Right atrium auricular region (tissue), 2 donors: ENCODE data around the gene LGALS9C. TPM values are rescaled to one million over a fixed set of nuclear protein-coding genes. Genes with fewer than 3 reads are reported as not detected.
"Not testable (repeated sequence)": the region's sequence is repeated elsewhere in the genome, so short reads cannot be mapped to it uniquely, and the experiment has no call there.

Source experiments
- DNase-seq: peaks from one replicate; pipeline ENCODE4 v3.0.0-alpha.2; 2019; ENCODE audit warnings: low spot score
- H3K27ac ChIP-seq, 2 donors: fragments of 200-600 bp; sonication (generic); 1 replicate in 1 of 2; 2 replicates in 1 of 2; pipeline ENCODE4 v1.5.1; 2016 to 2019
- H3K27me3 ChIP-seq, 2 donors: fragments of 200-600 bp; sonication (generic); one replicate each; pipeline versions ENCODE4 v1.5.1 to v1.6.0; 2017 to 2019
- H3K36me3 ChIP-seq: fragments of 200-600 bp; sonication (generic); one replicate; pipeline ENCODE4 v1.5.1; 2016
- H3K4me1 ChIP-seq, 2 donors: fragments of 200-600 bp; sonication (generic); one replicate each; pipeline versions ENCODE4 v1.5.1 to v1.6.0; 2017 to 2019
- H3K4me3 ChIP-seq, 2 donors: fragments of 200-600 bp; sonication (generic); 1 replicate in 1 of 2; 2 replicates in 1 of 2; pipeline ENCODE4 v1.5.1; 2017 to 2019; ENCODE audit warnings: mild to moderate bottlenecking in 1 of 2, moderate library complexity in 1 of 2
- H3K9me3 ChIP-seq, 2 donors: fragments of 200-600 bp; sonication (generic); one replicate each; pipeline ENCODE4 v1.5.1; 2019
- total RNA-seq, 2 donors: library from RNA; depleted of rRNA; stranded (reverse); fragments of >200 nt; gene quantifications; one replicate each; pipeline ENCODE4 v1.1.0, GENCODE V29; 2016

Gene LGALS9C
- total RNA-seq, 2 donors from 2014 or later = not detected

DNA sequence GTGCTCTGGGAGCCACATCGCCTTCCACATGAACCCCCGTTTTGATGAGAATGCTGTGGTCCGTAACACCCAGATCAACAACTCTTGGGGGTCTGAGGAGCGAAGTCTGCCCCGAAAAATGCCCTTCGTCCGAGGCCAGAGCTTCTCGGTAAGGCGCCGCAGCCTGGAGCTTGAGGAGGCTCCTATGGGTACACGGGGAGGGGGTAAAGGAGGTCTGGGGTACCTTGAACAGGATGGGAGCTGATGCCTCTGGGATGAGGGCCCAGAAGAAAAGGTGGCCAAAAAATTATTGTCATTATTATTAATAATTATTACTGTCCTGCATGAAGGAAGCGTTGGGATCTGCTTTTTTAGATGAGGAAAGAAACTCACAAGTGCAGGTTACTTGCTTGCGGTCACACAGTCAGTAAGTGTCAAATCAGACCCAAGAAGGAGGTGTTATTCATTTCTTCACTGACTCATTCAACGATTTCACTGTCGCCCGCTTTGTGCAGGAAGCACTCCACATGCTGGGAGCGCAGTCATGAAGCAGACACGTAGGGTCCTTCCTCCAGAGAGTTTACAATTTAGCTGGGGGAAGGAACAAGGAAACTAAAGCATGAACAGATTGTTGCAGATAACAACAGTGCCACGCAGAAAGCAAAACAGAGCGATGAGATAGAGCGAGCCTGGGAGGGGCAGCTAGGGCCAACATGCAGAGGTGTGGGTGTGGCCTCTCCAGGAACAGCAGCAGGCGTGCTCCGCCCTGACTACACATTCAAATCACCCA, 16.3 kb downstream of the LGALS9C start:
- H3K27ac ChIP-seq, H3K9me3 ChIP-seq, DNase-seq, H3K36me3 ChIP-seq, H3K4me1 ChIP-seq, H3K27me3 ChIP-seq, H3K4me3 ChIP-seq: not testable (repeated sequence)

DNA sequence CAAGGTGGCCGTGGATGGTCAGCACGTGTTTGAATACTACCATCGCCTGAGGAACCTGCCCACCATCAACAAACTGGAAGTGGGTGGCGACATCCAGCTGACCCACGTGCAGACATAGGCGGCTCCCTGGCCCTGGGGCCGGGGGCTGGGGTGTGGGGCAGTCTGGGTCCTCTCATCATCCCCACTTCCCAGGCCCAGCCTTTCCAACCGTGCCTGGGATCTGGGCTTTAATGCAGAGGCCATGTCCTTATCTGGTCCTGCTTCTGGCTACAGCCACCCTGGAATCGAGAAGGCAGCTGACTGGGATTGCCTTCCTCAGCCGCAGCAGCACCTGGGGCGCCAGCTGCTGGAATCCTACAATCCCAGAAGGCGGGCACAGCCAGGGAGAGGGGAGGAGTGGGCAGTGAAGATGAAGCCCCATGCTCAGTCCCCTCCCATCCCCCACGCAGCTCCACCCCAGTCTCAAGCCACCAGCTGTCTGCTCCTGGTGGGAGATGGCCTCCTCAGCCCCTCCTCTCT, 17.7 kb downstream of the LGALS9C start:
- DNase-seq, H3K4me1 ChIP-seq, H3K36me3 ChIP-seq, H3K4me3 ChIP-seq, H3K9me3 ChIP-seq, H3K27ac ChIP-seq, H3K27me3 ChIP-seq: not testable (repeated sequence)

DNA sequence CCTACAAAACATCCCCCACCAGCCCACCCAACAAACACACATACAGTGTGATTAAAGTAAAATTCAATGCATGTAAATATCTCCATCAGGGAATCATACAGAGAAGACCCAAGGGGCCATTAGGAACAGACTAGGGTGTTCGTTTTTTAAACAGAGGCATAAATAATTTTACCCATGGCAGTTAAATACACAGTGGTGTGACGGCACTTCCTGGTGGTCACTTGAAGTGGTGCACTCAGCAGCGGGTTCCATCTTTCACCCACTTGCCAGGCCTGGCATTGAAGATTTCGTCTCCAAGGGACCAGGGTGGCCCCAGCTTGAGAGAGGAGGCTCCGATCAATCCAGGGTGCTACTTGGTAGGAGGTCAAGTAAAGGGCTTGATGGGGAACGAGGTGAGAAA, 20.5 kb downstream of the LGALS9C start:
- not testable (repeated sequence) for H3K4me1 ChIP-seq, H3K36me3 ChIP-seq, H3K27me3 ChIP-seq, H3K4me3 ChIP-seq, DNase-seq, H3K27ac ChIP-seq, H3K9me3 ChIP-seq

DNA sequence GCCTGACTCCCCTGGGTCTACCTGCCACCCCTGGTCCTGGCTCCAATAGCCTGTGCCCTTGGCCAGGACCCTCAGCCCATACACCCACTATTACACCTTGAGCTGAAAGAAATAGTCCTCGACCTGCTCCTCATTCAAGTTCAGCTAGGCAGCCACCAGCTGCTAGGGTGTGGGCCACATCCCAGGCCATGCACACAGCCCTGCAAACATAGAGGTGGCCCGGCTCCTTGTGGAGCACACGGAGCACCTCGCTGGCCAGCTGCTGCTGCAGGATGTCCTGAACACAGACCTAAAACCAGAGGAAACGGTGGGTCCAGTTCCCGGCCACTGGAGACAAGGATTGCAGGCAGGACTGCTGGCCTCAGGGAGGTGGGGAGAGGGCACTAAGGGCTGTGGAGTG, 22.5 kb downstream of the LGALS9C start:
- not testable (repeated sequence) for H3K9me3 ChIP-seq, H3K4me1 ChIP-seq, H3K4me3 ChIP-seq, DNase-seq, H3K27me3 ChIP-seq, H3K36me3 ChIP-seq, H3K27ac ChIP-seq

DNA sequence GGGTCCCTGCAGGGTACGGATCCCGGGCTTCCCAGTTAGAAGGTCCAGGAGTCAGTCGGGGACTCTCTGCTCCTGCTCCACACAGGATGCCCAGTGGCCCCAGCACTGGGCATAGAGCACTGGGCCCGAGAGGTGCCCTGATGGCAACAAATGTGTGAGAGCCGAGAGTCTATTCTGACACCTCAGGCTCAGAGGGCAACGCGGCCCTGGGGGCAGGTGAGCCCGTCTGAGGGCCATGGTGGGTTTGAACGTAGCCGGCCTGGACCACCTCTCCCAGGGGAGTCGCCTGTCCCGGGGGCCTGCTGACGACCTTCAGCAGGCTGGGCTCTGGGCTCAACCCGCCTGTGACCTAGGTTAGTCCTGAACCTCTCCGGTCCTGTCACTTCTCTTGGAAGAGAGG, 23.2 kb downstream of the LGALS9C start:
- not testable (repeated sequence) for H3K27ac ChIP-seq, H3K4me3 ChIP-seq, H3K9me3 ChIP-seq, H3K27me3 ChIP-seq, H3K36me3 ChIP-seq, DNase-seq, H3K4me1 ChIP-seq

DNA sequence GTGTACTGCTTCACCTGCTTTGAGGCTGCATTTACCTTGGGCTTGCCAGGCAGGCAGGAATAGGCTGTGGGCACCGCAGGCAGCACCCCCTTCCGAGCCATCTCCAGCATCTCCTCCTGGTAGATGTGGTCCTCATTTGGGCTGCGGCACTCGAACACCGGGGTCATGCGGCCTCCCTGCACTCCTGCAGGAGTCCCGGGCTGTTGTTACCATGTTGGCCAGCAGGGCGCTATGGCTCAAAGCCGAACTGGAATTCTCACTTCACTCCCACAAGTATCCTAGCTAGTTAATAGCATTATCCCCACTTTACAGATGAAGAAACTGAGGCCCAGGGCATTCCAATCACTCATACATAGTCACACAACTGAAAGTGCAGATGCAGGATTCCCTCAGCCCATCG, 23.7 kb downstream of the LGALS9C start:
- not testable (repeated sequence) for H3K27ac ChIP-seq, H3K4me1 ChIP-seq, H3K4me3 ChIP-seq, H3K9me3 ChIP-seq, H3K27me3 ChIP-seq, H3K36me3 ChIP-seq, DNase-seq

DNA sequence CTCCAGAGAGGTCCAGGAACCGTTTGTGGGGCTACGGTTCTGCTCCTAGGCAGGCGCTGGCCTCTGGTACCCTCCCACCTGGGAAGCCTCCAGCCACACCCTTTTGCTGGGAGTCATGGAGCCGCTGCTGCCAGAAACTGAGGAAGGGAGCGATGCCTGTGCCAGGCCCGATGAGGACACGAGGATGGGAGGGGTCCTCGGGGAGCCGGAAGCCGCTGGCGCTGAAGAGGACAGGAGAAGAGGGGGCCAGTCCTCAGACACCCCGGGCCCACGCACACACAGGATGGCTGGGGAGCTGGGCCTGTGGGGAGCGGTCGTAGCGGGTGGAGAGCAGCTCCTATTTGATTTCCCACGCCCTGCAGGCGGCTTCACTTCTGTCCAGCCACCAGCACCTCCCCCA, 24.2 kb downstream of the LGALS9C start:
- H3K4me1 ChIP-seq, H3K9me3 ChIP-seq, H3K27me3 ChIP-seq, H3K36me3 ChIP-seq, H3K27ac ChIP-seq, DNase-seq, H3K4me3 ChIP-seq: not testable (repeated sequence)

DNA sequence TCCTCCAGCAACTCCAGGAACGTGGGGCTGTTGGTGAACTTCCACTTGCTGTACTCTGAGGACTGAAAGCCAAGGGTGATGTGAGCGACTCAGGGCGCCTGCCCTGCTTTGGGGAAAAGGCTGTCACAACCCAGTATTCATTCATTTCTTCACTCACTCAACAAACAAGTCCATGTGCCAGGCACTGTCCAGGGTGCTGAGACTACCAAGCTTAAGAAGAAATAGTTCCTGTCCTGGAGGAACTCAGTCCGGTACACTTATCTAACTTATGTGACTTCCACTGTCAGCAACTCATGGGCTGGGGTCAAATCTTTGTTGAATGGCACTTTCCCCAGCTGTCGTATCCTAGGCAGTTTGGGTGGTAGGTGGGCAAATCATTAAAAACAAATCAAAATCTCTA, 26.6 kb downstream of the LGALS9C start:
- H3K27me3 ChIP-seq, H3K9me3 ChIP-seq, DNase-seq, H3K4me3 ChIP-seq, H3K4me1 ChIP-seq, H3K27ac ChIP-seq, H3K36me3 ChIP-seq: not testable (repeated sequence)

DNA sequence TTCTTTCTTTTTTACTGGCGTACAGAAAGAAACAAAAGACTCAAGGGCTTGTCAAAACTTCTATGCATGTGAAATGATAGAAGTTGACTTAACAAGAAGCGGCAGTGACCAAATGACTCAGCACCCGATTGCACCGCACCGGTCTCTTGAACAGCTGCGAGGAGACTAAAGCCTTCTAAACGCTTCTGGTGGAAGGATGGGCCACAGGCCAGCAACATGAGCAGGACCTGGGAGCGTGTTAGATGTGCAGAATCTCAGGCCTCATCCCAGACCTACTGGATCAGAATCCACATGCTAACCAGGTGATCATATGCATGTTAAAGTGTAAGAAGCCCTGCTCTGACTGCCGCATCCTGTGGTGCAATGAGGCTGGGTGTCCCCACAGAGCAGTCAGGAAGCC, 31.1 kb downstream of the LGALS9C start:
- not testable (repeated sequence) for H3K27me3 ChIP-seq, DNase-seq, H3K27ac ChIP-seq, H3K9me3 ChIP-seq, H3K4me3 ChIP-seq, H3K4me1 ChIP-seq, H3K36me3 ChIP-seq

DNA sequence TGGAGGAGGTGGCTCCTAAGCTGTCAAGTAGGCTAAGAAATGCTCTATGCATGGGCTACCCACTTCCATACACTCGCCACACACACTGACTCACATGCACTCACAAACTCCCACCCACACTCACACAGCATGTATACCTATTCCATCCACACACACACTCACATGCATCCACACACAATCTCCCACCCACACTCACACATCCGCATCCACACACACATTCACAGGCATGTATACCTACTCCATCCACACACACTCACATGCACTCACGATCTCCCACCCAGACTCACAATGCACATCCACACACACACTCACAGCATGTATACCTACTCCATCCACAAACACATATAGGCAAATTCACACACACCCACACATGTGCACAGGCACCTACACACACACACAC, 32.1 kb downstream of the LGALS9C start:
- not testable (repeated sequence) for H3K27ac ChIP-seq, H3K4me3 ChIP-seq, DNase-seq, H3K9me3 ChIP-seq, H3K27me3 ChIP-seq, H3K36me3 ChIP-seq, H3K4me1 ChIP-seq

DNA sequence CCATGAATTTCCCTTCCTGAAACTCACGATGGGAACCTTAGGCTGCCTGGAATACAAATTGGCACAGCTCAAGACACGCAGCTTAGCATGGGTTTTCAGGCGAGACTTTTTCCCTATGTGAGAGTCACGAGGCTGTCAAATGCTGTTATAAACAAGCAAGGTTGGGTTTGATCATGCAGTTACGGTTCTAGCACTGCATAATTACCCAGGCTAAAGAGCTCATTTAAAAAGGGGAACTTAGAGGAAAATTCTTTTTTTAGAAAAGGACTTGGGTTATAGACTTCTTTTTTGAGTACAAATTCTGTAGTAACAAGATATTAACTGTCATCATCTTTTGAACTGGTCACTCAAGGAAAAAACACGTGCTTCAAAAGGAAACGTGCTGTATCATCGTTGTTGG, 44.5 kb downstream of the LGALS9C start:
- not testable (repeated sequence) for H3K9me3 ChIP-seq, H3K4me3 ChIP-seq, H3K27ac ChIP-seq, H3K4me1 ChIP-seq, H3K36me3 ChIP-seq, DNase-seq, H3K27me3 ChIP-seq

DNA sequence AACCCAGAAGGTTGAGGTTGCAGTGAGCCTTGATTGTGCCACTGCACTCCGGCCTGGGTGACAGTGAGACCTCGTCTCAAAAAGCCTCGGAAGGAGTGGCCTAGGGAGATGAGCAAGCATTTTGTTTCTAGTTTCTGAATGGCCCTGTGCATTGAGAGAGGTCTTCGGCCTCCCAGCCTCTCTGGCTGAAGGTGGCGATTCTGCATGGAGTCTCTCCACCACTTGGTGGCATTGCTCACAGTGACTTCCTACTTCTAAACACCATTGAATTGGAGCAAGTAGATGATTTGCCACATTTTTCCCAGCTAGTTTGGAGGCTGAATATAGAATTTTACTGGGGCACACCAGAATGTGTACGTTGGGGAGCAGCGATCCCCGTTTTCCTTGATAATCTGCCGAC, 48.4 kb downstream of the LGALS9C start:
- H3K4me1 ChIP-seq, H3K9me3 ChIP-seq, H3K27me3 ChIP-seq, DNase-seq, H3K4me3 ChIP-seq, H3K27ac ChIP-seq, H3K36me3 ChIP-seq: not testable (repeated sequence)

DNA sequence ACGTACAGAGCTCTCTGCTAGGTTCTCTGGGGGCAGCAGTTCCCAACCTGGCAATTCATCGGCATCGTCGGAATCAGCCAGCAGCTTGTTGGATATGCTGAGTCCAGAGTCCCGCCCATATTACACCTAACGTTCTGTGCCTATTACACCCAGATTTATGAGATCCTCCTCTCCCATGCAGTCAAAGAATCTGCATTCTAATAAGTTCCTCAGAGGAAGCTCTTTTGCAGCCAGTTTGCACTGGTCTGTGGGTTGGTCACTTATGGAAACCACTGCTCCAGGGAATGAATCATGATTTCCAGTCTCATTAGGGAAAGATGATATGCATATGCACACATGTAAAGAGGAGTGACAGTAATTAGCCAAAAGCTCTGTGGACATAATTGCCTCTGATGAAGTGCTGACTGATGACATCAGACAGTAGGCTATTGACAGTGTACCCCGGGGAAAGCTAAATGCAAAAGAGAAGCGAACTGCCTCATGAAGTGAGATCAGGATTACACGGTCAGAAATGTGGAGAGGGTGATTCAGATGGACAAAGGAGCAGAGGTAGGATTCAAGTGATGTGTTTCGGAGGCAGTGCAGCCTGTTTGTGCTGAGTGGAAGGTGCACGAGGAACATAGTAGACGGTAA, 49.7 kb downstream of the LGALS9C start:
- H3K27me3 ChIP-seq, H3K27ac ChIP-seq, DNase-seq, H3K9me3 ChIP-seq, H3K4me1 ChIP-seq, H3K4me3 ChIP-seq, H3K36me3 ChIP-seq: not testable (repeated sequence)

DNA sequence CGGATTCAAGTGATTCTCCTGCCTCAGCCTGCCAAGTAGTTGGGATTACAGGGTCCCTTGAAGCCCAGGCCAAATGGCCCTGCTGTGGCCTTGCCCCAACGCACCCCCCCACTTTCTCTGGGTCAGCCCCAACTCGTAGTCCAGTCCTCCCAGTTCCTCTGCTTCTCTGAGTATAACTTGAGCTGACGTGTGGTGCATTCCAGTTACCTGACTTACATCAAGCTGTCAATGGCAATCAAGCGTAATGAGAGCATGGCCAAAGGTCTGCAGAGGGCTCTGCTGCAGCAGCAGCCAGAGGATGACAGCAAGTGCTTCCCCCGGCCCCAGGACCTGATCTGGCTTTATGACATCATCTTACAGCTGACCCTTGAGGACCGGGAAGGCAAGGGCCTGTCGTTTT, 50.8 kb downstream of the LGALS9C start:
- not testable (repeated sequence) for H3K27me3 ChIP-seq, H3K4me3 ChIP-seq, H3K4me1 ChIP-seq, DNase-seq, H3K27ac ChIP-seq, H3K36me3 ChIP-seq, H3K9me3 ChIP-seq

DNA sequence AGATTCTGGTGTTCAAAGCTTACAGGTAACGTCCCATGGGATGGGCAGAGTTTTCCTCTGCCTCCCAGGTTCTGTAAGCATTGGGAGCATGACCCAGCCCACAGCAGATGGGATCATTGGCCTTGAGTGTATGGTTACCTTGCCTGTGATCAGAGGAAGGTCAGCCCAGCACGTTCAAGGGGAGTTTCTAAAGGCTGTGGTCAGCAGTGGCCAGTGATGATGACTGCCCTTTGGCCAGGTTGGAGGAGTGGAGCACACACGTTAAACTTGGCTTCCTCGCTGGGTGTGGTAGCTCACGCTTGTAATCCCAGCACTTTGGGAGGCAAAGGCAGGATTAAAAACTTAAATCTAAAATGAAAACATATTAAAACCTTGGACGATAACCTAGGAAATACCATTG, 51.8 kb downstream of the LGALS9C start:
- H3K4me3 ChIP-seq, H3K36me3 ChIP-seq, H3K9me3 ChIP-seq, H3K4me1 ChIP-seq, DNase-seq, H3K27ac ChIP-seq, H3K27me3 ChIP-seq: not testable (repeated sequence)
